Measurements from ENCODE around the gene DUS1L. TPM values are rescaled to one million over a fixed set of nuclear protein-coding genes. Genes with fewer than 3 reads are reported as not detected.

DUS1L gene
- total RNA-seq, 1 experiment from 2014 or later = 129 TPM

DNA sequence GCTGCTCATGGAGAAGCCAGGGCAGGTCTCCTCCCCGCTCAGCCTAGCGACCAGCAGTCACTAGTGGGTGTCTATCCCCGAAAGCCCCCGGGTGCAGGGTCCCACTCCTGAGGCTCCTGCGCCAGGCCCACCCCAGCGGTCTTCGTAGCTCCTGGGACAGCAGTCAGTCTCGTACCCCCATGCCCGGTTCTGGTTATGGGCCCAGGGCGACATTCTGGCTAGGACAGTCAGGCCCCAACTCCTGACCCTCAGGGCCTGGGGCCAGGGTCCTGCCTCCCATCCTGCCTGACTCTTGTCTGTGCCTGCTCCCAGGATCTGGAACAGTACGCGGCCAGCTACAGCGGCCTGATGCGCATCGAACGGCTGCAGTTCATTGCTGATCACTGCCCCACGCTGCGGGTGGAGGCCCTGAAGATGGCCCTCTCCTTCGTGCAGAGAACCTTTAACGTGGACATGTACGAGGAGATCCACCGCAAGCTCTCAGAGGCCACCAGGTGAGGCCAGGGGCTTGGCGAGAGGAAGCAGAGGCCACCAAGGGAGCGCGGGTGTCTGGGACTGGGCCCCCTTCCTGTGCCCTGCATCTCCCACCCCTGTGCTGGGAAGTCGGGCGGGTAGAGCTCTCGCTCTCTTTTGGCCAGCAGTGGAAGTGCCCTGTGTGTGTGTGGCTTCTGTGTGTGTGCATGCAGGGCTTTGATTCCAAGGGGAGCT is 11.9 kb downstream of the DUS1L start:
- no peak overlapping the region for H3K27ac Mint-ChIP-seq (ENCODE audit: unreplicated experiment)
- Histone ChIP-seq H3K27me3 (replicated peaks; ENCODE audit: control insufficient read depth, insufficient read depth, low read length) (no peaks in the 10 kb centered on the region), H3K4me3 (ENCODE audit: low read depth, low read length) (no peak overlapping the region; the same call in 1 of the 2 replicates), H3K36me3 (ENCODE audit: control insufficient read depth, insufficient read depth, low read length) (peaks cover 1% of the 10 kb centered on the region; the same call in 1 of the 2 replicates), H3K4me1 (peaks cover 8% of the 10 kb centered on the region), H3K9me3 (no peaks in the 10 kb centered on the region)
- intact Hi-C loops (cut with micrococcal nuclease; ENCODE audit: unreplicated experiment) = no loop called here
- H3K36me3 Mint-ChIP-seq (ENCODE audit: insufficient read depth, unreplicated experiment) = peaks cover 39% of the 10 kb centered on the region
- BruUV-seq (replicated peaks) = no TSS peak
- no peaks in the 10 kb centered on the region for H3K9me3 Mint-ChIP-seq (ENCODE audit: unreplicated experiment)
- no peaks in the 10 kb centered on the region for H3K4me1 Mint-ChIP-seq (ENCODE audit: low read depth, unreplicated experiment)
- TF ChIP-seq, protein P1, sequence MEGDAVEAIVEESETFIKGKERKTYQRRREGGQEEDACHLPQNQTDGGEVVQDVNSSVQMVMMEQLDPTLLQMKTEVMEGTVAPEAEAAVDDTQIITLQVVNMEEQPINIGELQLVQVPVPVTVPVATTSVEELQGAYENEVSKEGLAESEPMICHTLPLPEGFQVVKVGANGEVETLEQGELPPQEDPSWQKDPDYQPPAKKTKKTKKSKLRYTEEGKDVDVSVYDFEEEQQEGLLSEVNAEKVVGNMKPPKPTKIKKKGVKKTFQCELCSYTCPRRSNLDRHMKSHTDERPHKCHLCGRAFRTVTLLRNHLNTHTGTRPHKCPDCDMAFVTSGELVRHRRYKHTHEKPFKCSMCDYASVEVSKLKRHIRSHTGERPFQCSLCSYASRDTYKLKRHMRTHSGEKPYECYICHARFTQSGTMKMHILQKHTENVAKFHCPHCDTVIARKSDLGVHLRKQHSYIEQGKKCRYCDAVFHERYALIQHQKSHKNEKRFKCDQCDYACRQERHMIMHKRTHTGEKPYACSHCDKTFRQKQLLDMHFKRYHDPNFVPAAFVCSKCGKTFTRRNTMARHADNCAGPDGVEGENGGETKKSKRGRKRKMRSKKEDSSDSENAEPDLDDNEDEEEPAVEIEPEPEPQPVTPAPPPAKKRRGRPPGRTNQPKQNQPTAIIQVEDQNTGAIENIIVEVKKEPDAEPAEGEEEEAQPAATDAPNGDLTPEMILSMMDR (IDR thresholded peaks at IDR 0.05; ENCODE audit: insufficient read depth in 1 of 2, low read depth in 1 of 2, low read length in 1 of 2, severe bottlenecking in 1 of 2, unreplicated experiment in 1 of 2) = no peak
- no peaks in the 10 kb centered on the region for H3K27me3 Mint-ChIP-seq (ENCODE audit: insufficient read depth, unreplicated experiment)
- POLR2A ChIA-PET = interaction anchor here (0.5 kb wide), 1 partner anchor 31 kb away, joined by 3 read pairs; the partner anchor contains the start of gene LRRC45
- CTCF ChIA-PET = no interaction called here
- H3K4me3 Mint-ChIP-seq (ENCODE audit: unreplicated experiment) = peak overlapping the region; percentile 80
- no peak for DNase-seq

DNA sequence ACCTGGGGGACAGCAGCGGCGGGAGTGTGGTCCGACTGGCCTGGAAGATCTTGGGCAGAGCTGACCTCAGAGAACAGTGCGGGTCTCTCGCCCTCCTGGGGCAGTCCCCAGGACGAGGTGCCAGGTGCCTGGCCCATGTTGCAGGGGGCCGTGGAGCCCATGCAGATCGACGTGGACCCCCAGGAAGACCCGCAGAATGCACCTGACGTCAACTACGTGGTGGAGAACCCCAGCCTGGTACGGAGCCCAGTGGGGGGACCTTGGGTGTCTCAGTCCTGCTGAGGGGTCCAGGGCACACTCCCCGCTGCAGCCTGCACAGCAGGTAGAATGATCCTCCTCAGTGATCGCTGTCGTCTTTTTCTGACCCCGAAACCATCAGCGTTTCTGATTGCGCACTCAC is 12.5 kb downstream of the DUS1L start:
- CTCF ChIA-PET = interaction anchor here (2.4 kb wide), 1 partner anchor 16 kb away, joined by 14 read pairs; the partner anchor contains the start of gene DCXR
- Mint-ChIP-seq H3K27me3 (ENCODE audit: insufficient read depth, unreplicated experiment) (no peaks in the 10 kb centered on the region), H3K36me3 (ENCODE audit: insufficient read depth, unreplicated experiment) (peaks cover 33% of the 10 kb centered on the region), H3K4me1 (ENCODE audit: low read depth, unreplicated experiment) (no peaks in the 10 kb centered on the region), H3K27ac (ENCODE audit: unreplicated experiment) (no peak overlapping the region), H3K4me3 (ENCODE audit: unreplicated experiment) (peak overlapping the region; percentile 80), H3K9me3 (ENCODE audit: unreplicated experiment) (no peaks in the 10 kb centered on the region)
- no peak for DNase-seq
- Histone ChIP-seq H3K27me3 (replicated peaks; ENCODE audit: control insufficient read depth, insufficient read depth, low read length) (no peaks in the 10 kb centered on the region), H3K36me3 (ENCODE audit: control insufficient read depth, insufficient read depth, low read length) (peaks cover 1% of the 10 kb centered on the region; the same call in 1 of the 2 replicates), H3K9me3 (no peaks in the 10 kb centered on the region), H3K4me1 (peaks cover 8% of the 10 kb centered on the region), H3K4me3 (ENCODE audit: low read depth, low read length) (peak overlapping the region; percentile 94)
- TF ChIP-seq, protein P1 (IDR thresholded peaks at IDR 0.05; ENCODE audit: insufficient read depth in 1 of 2, low read depth in 1 of 2, low read length in 1 of 2, severe bottlenecking in 1 of 2, unreplicated experiment in 1 of 2) = no peak
- no TSS peak for BruUV-seq (replicated peaks)
- intact Hi-C loops (cut with micrococcal nuclease; ENCODE audit: unreplicated experiment) = no loop called here
- POLR2A ChIA-PET = interaction anchor here (0.5 kb wide), 1 partner anchor 30 kb away, joined by 3 read pairs; the partner anchor contains the start of gene LRRC45

DNA sequence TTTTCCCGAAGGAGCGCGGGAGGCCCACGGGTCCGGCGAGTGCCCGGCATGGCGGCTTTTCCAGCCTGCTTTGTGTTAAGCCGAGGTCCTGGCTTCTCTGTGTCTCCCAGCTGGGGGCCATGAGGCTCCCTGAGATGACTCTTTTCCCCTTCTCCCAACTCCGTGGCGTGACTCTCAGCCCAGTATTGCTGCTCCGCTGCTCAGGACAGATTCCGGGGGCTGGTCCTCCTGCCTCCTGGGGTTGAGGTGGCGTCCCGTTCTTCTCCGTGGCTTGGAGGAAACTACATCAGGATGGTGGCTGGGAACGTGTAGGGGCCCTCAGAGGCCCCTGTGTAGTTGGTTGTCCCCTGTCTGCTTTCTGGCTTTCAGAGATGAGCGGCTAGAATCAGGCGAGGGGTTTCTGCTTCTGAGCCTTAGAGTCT is 13.0 kb downstream of the DUS1L start:
- H3K27me3 ChIP-seq (replicated peaks; ENCODE audit: control insufficient read depth, insufficient read depth, low read length) = no peaks in the 10 kb centered on the region
- H3K27ac Mint-ChIP-seq (ENCODE audit: unreplicated experiment) = no peak overlapping the region
- DNase-seq = no peak
- intact Hi-C loops (cut with micrococcal nuclease; ENCODE audit: unreplicated experiment) = no loop called here
- peaks cover 1% of the 10 kb centered on the region; the same call in 1 of the 2 replicates for H3K36me3 ChIP-seq (ENCODE audit: control insufficient read depth, insufficient read depth, low read length)
- BruUV-seq (replicated peaks) = no TSS peak
- no peaks in the 10 kb centered on the region for H3K4me1 Mint-ChIP-seq (ENCODE audit: low read depth, unreplicated experiment)
- H3K4me3 ChIP-seq (ENCODE audit: low read depth, low read length) = peak overlapping the region; percentile 94
- H3K9me3 ChIP-seq = no peaks in the 10 kb centered on the region
- peak overlapping the region; percentile 80 for H3K4me3 Mint-ChIP-seq (ENCODE audit: unreplicated experiment)
- TF ChIP-seq, protein P1 (IDR thresholded peaks at IDR 0.05; ENCODE audit: insufficient read depth in 1 of 2, low read depth in 1 of 2, low read length in 1 of 2, severe bottlenecking in 1 of 2, unreplicated experiment in 1 of 2) = no peak
- POLR2A ChIA-PET = interaction anchor here (0.7 kb wide), 1 partner anchor 15 kb away, joined by 5 read pairs; the partner anchor contains the start of gene DCXR
- peaks cover 28% of the 10 kb centered on the region for H3K36me3 Mint-ChIP-seq (ENCODE audit: insufficient read depth, unreplicated experiment)
- H3K27me3 Mint-ChIP-seq (ENCODE audit: insufficient read depth, unreplicated experiment) = no peaks in the 10 kb centered on the region
- CTCF ChIA-PET = interaction anchor here (0.7 to 2.4 kb wide), 2 partner anchors 16 to 27 kb away, joined by 3 to 14 read pairs; partner anchors contain the start of gene DCXR
- H3K9me3 Mint-ChIP-seq (ENCODE audit: unreplicated experiment) = no peaks in the 10 kb centered on the region
- peaks cover 8% of the 10 kb centered on the region for H3K4me1 ChIP-seq
